Astrocyte (in vitro differentiated cells and primary cell): Measurements from ENCODE around the gene HSD17B14.

Source experiments
- CTCF ChIP-seq: IDR thresholded peaks from 2 replicates; pipeline ENCODE4 v1.5.1; 2011; ENCODE audit warnings: low read depth, mild to moderate bottlenecking, inconsistent platforms, low read length, moderate library complexity; ENCODE audit not compliant: insufficient read depth
- EZH2 ChIP-seq: IDR thresholded peaks from 2 replicates; pipeline ENCODE4 v1.6.1; 2012; ENCODE audit warnings: mild to moderate bottlenecking, low read length, inconsistent platforms; ENCODE audit not compliant: insufficient read depth

GRCh38 chr19:48779636-48780035 lies 56.7 kb downstream of the HSD17B14 start:
- no peak for TF ChIP-seq CTCF
- no peak for TF ChIP-seq EZH2
